B cell (primary cell): ENCODE results near the gene ODC1.

Experiments used
- CTCF ChIP-seq: fragments of 200-600 bp; IDR thresholded peaks from one replicate; pipeline ENCODE4 v1.8.0; 2022; ENCODE audit warnings: antibody characterized with exemption, mild to moderate bottlenecking
- EZH2 ChIP-seq: IDR thresholded peaks from 2 replicates; pipeline ENCODE4 v1.6.1; 2012; ENCODE audit warnings: borderline replicate concordance, low read depth, mild to moderate bottlenecking, moderate library complexity, low read length; ENCODE audit not compliant: insufficient read depth, poor library complexity, severe bottlenecking

GRCh38 chr2:10471046-10471571 is 23.0 kb upstream of the ODC1 start:
- TF ChIP-seq CTCF, result no peak
- TF ChIP-seq EZH2, result no peak
